Neuronal stem cell (in vitro differentiated cells): ENCODE measurements around the gene KRT15.

ENCODE experiments used
- DNase-seq: peaks from one replicate; pipeline ENCODE4 v3.0.0-alpha.2; 2013; ENCODE audit warnings: low spot score
- H2AFZ ChIP-seq: one replicate; pipeline ENCODE4 v1.6.1; 2013; ENCODE audit warnings: mild to moderate bottlenecking, low read length, inconsistent platforms
- H2AK5ac ChIP-seq: 2 replicates; pipeline ENCODE4 v1.6.1; 2013; ENCODE audit warnings: low read depth, mild to moderate bottlenecking, inconsistent platforms, low read length, moderate library complexity, mixed read lengths
- H2BK120ac ChIP-seq: 2 replicates; pipeline ENCODE4 v1.6.1; 2013; ENCODE audit warnings: low read depth, mild to moderate bottlenecking, inconsistent platforms, low read length, moderate library complexity, mixed read lengths
- H2BK12ac ChIP-seq: one replicate; pipeline ENCODE4 v1.6.1; 2013; ENCODE audit warnings: low read length, inconsistent platforms
- H2BK15ac ChIP-seq: 2 replicates; pipeline ENCODE4 v1.6.1; 2013; ENCODE audit warnings: mild to moderate bottlenecking, low read length, inconsistent platforms, mixed read lengths
- H2BK5ac ChIP-seq: one replicate; pipeline ENCODE4 v1.6.1; 2013; ENCODE audit warnings: inconsistent platforms, mild to moderate bottlenecking, low read length, moderate library complexity
- H3K14ac ChIP-seq: one replicate; pipeline ENCODE4 v1.6.1; 2013; ENCODE audit warnings: low read length, inconsistent platforms
- H3K18ac ChIP-seq: 2 replicates; pipeline ENCODE4 v1.6.1; 2013; ENCODE audit warnings: low read length, inconsistent platforms
- H3K23ac ChIP-seq: 2 replicates; pipeline ENCODE4 v1.6.1; 2013; ENCODE audit warnings: low read depth, mild to moderate bottlenecking, mixed read lengths, low read length, inconsistent platforms; ENCODE audit not compliant: poor library complexity
- H3K27ac ChIP-seq: replicated peaks from 3 replicates; pipeline ENCODE4 v1.5.1; 2013; ENCODE audit warnings: low read length, inconsistent platforms
- H3K27me3 ChIP-seq, 3 experiments: 2 replicates each; pipeline ENCODE4 v1.6.1; 2013; ENCODE audit warnings: low read length in 3 of 3, mild to moderate bottlenecking in 2 of 3, inconsistent platforms in 1 of 3, low read depth in 1 of 3, mixed read lengths in 1 of 3, moderate library complexity in 1 of 3; ENCODE audit not compliant: control insufficient read depth in 3 of 3, insufficient read depth in 3 of 3
- H3K36me3 ChIP-seq, 2 donors: replicated peaks in 1 of 2; 2 replicates each; pipeline ENCODE4 v1.6.1; 2013; ENCODE audit warnings: low read length in 2 of 2; ENCODE audit not compliant: control insufficient read depth in 2 of 2, insufficient read depth in 2 of 2
- H3K4ac ChIP-seq: 2 replicates; pipeline ENCODE4 v1.6.1; 2013; ENCODE audit warnings: inconsistent platforms, mild to moderate bottlenecking, low read length, moderate library complexity
- H3K4me1 ChIP-seq, 2 donors: 1 replicate in 1 of 2; 2 replicates in 1 of 2; pipeline ENCODE4 v1.6.1; 2013; ENCODE audit warnings: low read length in 2 of 2, low read depth in 1 of 2; ENCODE audit not compliant: control insufficient read depth in 2 of 2, insufficient read depth in 1 of 2
- H3K4me2 ChIP-seq: one replicate; pipeline ENCODE4 v1.6.1; 2013; ENCODE audit warnings: mild to moderate bottlenecking, low read length, inconsistent platforms; ENCODE audit not compliant: insufficient read depth, poor library complexity, severe bottlenecking
- H3K4me3 ChIP-seq, 2 donors: 2 replicates each; pipeline ENCODE4 v1.5.1; 2013; ENCODE audit warnings: low read length in 2 of 2, mild to moderate bottlenecking in 2 of 2, inconsistent platforms in 1 of 2, moderate library complexity in 1 of 2
- H3K79me1 ChIP-seq: one replicate; pipeline ENCODE4 v1.6.1; 2013; ENCODE audit warnings: low read depth, mild to moderate bottlenecking, inconsistent platforms, low read length, moderate library complexity
- H3K9ac ChIP-seq: one replicate; pipeline ENCODE4 v1.6.1; 2013; ENCODE audit warnings: mild to moderate bottlenecking, low read depth, low read length, inconsistent platforms; ENCODE audit not compliant: poor library complexity
- H3K9me3 ChIP-seq, 2 donors: replicated peaks in 1 of 2; 2 replicates each; pipeline versions ENCODE3 to v1.6.1; 2013; ENCODE audit warnings: low read length in 2 of 2, mild to moderate bottlenecking in 2 of 2, inconsistent platforms in 1 of 2, low read depth in 1 of 2, mixed read lengths in 1 of 2, moderate library complexity in 1 of 2; ENCODE audit not compliant: control insufficient read depth in 2 of 2, insufficient read depth in 1 of 2
- H4K8ac ChIP-seq: one replicate; pipeline ENCODE4 v1.6.1; 2013; ENCODE audit warnings: low read depth, mild to moderate bottlenecking, inconsistent platforms, low read length, moderate library complexity
- H4K91ac ChIP-seq: one replicate; pipeline ENCODE4 v1.6.1; 2013; ENCODE audit warnings: low read length, low read depth, mild to moderate bottlenecking, inconsistent platforms; ENCODE audit not compliant: poor library complexity
- WGBS, 2 donors: extraction: QIAGEN DNeasy Blood & Tissue Kit; methylation state at CpG; one replicate each; pipeline ENCODE4 v1.1.7; 2013; ENCODE audit warnings: missing lambda C conversion rate in 2 of 2, mixed read lengths in 1 of 2; ENCODE audit not compliant: insufficient read length in 2 of 2, insufficient replicate concordance in 1 of 2; ENCODE audit errors: extremely low coverage in 2 of 2; 5-methylcytosine and 5-hydroxymethylcytosine counted together

Gene KRT15

DNA sequence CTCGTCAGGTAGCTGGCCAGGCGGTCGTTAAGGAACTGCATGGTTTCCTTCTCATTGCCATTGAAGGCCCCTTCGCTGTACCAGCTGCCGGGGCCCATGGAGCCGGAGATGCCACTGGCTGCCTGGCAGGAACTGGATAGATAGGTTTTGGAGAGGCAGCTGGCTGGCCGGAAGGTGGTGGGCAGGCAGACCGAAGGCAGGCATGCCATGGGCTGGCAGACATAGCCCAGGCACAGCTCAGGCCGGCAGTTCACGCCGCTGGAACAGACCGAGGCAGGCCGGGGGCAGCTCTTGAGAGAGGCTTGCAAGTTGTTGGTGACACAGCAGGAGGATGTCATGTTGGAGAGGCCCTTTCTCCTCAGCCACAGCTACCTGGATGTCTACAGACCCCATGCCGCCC, 51.7 kb downstream of the KRT15 start, which contains the start of gene KRT32:
TSS of gene KRT32 (minus strand) at position 399 of the 400 bp plus-strand sequence. CDS start at position 338, 61 bp downstream.
- no peaks in the 10 kb centered on the region for H3K9me3 ChIP-seq
- H2AK5ac ChIP-seq = peak within 1 kb of the TSS; percentile 40
- no peak within 1 kb of the TSS for H4K91ac ChIP-seq
- H3K27ac ChIP-seq = no peak within 1 kb of the TSS
- no peak within 1 kb of the TSS for H2AFZ ChIP-seq
- H2BK15ac ChIP-seq = peak within 1 kb of the TSS; percentile 38
- no peaks in the 10 kb centered on the region for H3K4me1 ChIP-seq
- no peak within 1 kb of the TSS for H4K8ac ChIP-seq
- no peak within 1 kb of the TSS for H2BK120ac ChIP-seq
- no peak within 1 kb of the TSS for H2BK5ac ChIP-seq
- no peak for DNase-seq
- peak within 1 kb of the TSS; percentile 45 for H3K18ac ChIP-seq
- no peak within 1 kb of the TSS for H3K4me2 ChIP-seq
- no peak within 1 kb of the TSS for H3K14ac ChIP-seq
- H2BK12ac ChIP-seq = no peak within 1 kb of the TSS
- no peaks in the 10 kb centered on the region for H3K79me1 ChIP-seq
- H3K9ac ChIP-seq = no peak within 1 kb of the TSS
- no peak within 1 kb of the TSS for H3K4ac ChIP-seq
- no peak within 1 kb of the TSS for H3K4me3 ChIP-seq
- no peaks in the 10 kb centered on the region for H3K36me3 ChIP-seq
- no peaks in the 10 kb centered on the region for H3K27me3 ChIP-seq
- no CpG with 5 or more reads among the region's 14 CpGs for WGBS, 2 donors
- no peak within 1 kb of the TSS for H3K23ac ChIP-seq

- Histone ChIP-seq H3K23ac (no peak overlapping the region), H3K27ac (no peak overlapping the region), H3K14ac (no peak overlapping the region), H2AK5ac (no peak overlapping the region), H2BK15ac (no peak overlapping the region), H2BK120ac (no peak overlapping the region), H4K91ac (no peak overlapping the region), H3K9me3 (no peaks in the 10 kb centered on the region), H3K36me3 (no peaks in the 10 kb centered on the region), H2BK12ac (no peak overlapping the region), H3K4me1 (no peaks in the 10 kb centered on the region), H3K18ac (no peak overlapping the region), H3K4me2 (no peak overlapping the region), H2AFZ (no peak overlapping the region), H3K27me3 (no peaks in the 10 kb centered on the region), H3K9ac (no peak overlapping the region), H3K4me3 (no peak overlapping the region), H3K4ac (no peak overlapping the region), H2BK5ac (no peak overlapping the region), H4K8ac (no peak overlapping the region), H3K79me1 (no peaks in the 10 kb centered on the region)
- no CpG with 5 or more reads among the region's 6 CpGs for WGBS, 2 donors
- no peak for DNase-seq
Measured at GRCh38 chr17:41464682-41465081, 54.0 kb downstream of the KRT15 start.

DNA sequence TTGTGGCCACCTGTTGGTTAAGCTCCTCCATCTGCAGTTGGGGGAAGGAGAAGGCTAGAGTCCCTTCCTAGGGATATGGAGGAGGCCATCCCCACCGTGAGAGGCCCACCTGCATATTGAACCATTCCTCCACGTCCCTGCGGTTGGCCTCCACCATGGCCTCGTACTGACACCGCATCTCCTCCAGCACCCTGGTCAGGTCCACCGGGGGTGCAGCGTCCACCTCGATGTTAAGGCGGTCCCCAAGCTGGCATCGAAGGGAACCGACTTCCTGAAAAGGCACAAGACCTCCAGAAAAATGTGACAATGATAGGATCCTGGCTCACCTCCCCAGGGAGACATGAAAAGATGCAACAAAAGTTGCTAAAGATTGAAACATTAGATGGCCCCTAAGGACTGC, 54.5 kb downstream of the KRT15 start:
- Histone ChIP-seq H2BK12ac (no peak overlapping the region), H2BK15ac (peak overlapping the region; percentile 4), H3K23ac (no peak overlapping the region), H3K4me3 (no peak overlapping the region), H3K9ac (no peak overlapping the region), H2BK120ac (no peak overlapping the region), H3K14ac (peak overlapping the region; percentile 22), H3K18ac (no peak overlapping the region), H3K36me3 (no peaks in the 10 kb centered on the region), H3K27me3 (no peaks in the 10 kb centered on the region), H2AFZ (no peak overlapping the region), H4K8ac (no peak overlapping the region), H3K4me1 (no peaks in the 10 kb centered on the region), H4K91ac (no peak overlapping the region), H2BK5ac (no peak overlapping the region), H2AK5ac (no peak overlapping the region), H3K79me1 (no peaks in the 10 kb centered on the region), H3K4ac (no peak overlapping the region), H3K27ac (no peak overlapping the region), H3K4me2 (no peak overlapping the region), H3K9me3 (no peaks in the 10 kb centered on the region)
- DNase-seq = no peak
- WGBS, 2 donors = no CpG with 5 or more reads among the region's 11 CpGs

DNA sequence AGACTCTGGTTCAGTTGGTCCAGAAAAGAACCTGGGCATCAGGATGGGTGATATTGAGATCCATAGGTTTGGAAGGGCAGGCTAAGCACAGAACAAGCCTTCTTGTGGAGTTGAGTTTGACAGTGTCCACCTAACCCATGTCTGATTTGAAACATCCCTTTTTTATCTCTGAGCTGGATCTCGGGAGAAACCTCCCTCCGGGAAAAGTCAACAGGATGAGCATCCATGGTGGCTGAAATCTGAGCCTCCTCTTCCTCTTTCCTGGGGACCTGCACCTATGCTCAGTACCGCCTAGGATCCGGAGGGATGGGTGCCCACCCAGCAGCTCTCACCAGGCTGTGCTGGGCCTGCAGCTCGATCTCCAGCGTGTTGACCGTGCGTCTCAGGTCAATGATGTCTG, 54.9 kb downstream of the KRT15 start:
- no CpG with 5 or more reads among the region's 8 CpGs for WGBS, 2 donors
- H3K18ac ChIP-seq = no peak overlapping the region

More for the DNA sequence above, 54.9 kb downstream of the KRT15 start:
- H2BK12ac ChIP-seq = no peak overlapping the region
- no peak overlapping the region for H4K8ac ChIP-seq
- no peak overlapping the region for H2AK5ac ChIP-seq
- H2BK120ac ChIP-seq = no peak overlapping the region
- no peaks in the 10 kb centered on the region for H3K36me3 ChIP-seq
- no peak overlapping the region for H3K9ac ChIP-seq
- no peak overlapping the region for H3K23ac ChIP-seq
- H4K91ac ChIP-seq = no peak overlapping the region
- H3K4me1 ChIP-seq = no peaks in the 10 kb centered on the region
- H3K9me3 ChIP-seq = no peaks in the 10 kb centered on the region
- H3K27me3 ChIP-seq = no peaks in the 10 kb centered on the region
- no peak overlapping the region for H3K14ac ChIP-seq
- no peak overlapping the region for H3K4me2 ChIP-seq
- H3K4me3 ChIP-seq = no peak overlapping the region
- H3K27ac ChIP-seq = no peak overlapping the region
- no peak overlapping the region for H3K4ac ChIP-seq
- H2BK5ac ChIP-seq = no peak overlapping the region
- no peak overlapping the region for H2AFZ ChIP-seq
- H3K79me1 ChIP-seq = no peaks in the 10 kb centered on the region
- DNase-seq = no peak
- peak overlapping the region; percentile 4 for H2BK15ac ChIP-seq
